ENCODE measurements around the gene KIF26B.

The KIF26B gene

GRCh38 chr1:245580651-245581050 lies 425.9 kb downstream of the KIF26B start:
- no peak for DNase-seq

- no peak for DNase-seq
Observed at GRCh38 chr1:245582026-245582425, 427.2 kb downstream of the KIF26B start.

GRCh38 chr1:245583081-245583480 lies 428.3 kb downstream of the KIF26B start:
- no peak for DNase-seq

- DNase-seq, result no peak
Observed at GRCh38 chr1:245583575-245584330, 429.0 kb downstream of the KIF26B start.

- DNase-seq, result no peak
Observed at GRCh38 chr1:245585252-245585959, 430.6 kb downstream of the KIF26B start.

GRCh38 chr1:245587435-245588115 lies 432.8 kb downstream of the KIF26B start:
- DNase-seq, result no peak

- no peak for DNase-seq
Observed at GRCh38 chr1:245588116-245588639, 433.4 kb downstream of the KIF26B start.

- no peak for DNase-seq
Observed at GRCh38 chr1:245589316-245589715, 434.5 kb downstream of the KIF26B start.

- DNase-seq, result no peak
Observed at GRCh38 chr1:245589906-245590305, 435.1 kb downstream of the KIF26B start.

GRCh38 chr1:245590726-245591125 lies 435.9 kb downstream of the KIF26B start:
- DNase-seq, result no peak

GRCh38 chr1:245591346-245592188 lies 436.8 kb downstream of the KIF26B start:
- DNase-seq, result no peak

- DNase-seq, result no peak
Observed at GRCh38 chr1:245592189-245592460, 437.3 kb downstream of the KIF26B start.

- DNase-seq, result no peak
Observed at GRCh38 chr1:245598524-245599305, 443.9 kb downstream of the KIF26B start.

- DNase-seq, result no peak
Observed at GRCh38 chr1:245599371-245600174, 444.8 kb downstream of the KIF26B start.

GRCh38 chr1:245600658-245601057 lies 445.9 kb downstream of the KIF26B start:
- DNase-seq, result no peak

- no peak for DNase-seq
Observed at GRCh38 chr1:245603311-245603865, 448.6 kb downstream of the KIF26B start.

- no peak for DNase-seq
Observed at GRCh38 chr1:245604979-245605378, 450.2 kb downstream of the KIF26B start.

GRCh38 chr1:245605480-245606156 lies 450.8 kb downstream of the KIF26B start:
- DNase-seq, result no peak

- DNase-seq, result no peak
Observed at GRCh38 chr1:245606157-245606725, 451.5 kb downstream of the KIF26B start.

GRCh38 chr1:245608271-245608670 lies 453.5 kb downstream of the KIF26B start:
- DNase-seq, result no peak

Measured in NCI-H2081 treated with DMSO at 0.1 percent for 48 hours (cell line).